GM19193 (cell line): ENCODE measurements around the gene AP1G2.

Experiments used
- POLR2A ChIP-seq: IDR thresholded peaks from 4 replicates; pipeline ENCODE4 v1.6.1; 2011; ENCODE audit not compliant: insufficient read depth, insufficient read length; ENCODE audit errors: extremely low read depth

Gene AP1G2

DNA sequence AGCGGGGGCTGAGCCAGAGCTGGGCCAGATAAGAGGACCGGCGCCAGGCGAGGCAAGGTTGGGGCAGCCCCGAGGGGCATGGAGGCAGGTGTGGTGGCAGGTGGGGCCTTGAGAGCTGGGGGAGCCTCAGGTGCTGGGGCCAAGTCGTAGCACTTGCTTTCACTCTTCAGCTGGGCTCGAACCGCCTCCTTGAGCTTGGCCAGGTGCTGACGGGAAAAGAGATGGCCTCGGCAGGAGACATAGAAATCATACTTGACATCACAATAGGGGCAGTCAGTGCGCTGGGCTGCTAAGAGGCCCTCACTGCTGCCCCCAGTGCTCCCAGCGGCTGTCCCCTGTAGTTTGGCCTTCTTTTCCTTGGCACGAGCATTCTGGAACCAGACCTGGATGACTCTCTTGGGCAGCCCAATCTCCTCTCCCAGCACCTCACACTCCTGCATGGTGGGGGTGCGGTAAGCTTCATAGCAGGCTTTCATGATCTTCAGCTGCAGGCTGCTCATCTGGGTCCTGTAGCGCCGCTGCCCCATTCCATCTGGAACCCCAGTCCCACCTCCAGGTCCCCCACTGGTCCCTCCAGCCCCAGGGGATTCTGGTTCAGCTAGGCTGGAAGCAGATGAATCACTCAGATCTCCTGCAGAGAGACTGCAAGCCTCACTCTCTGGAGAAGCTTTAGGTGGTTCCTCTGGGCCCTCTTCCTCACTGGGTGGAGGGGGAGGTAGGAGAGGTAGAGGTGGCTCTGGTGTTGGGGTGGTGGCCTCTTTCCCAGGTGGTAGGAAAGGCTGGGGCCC is 44.2 kb downstream of the AP1G2 start:
- TF ChIP-seq POLR2A = no peak

DNA sequence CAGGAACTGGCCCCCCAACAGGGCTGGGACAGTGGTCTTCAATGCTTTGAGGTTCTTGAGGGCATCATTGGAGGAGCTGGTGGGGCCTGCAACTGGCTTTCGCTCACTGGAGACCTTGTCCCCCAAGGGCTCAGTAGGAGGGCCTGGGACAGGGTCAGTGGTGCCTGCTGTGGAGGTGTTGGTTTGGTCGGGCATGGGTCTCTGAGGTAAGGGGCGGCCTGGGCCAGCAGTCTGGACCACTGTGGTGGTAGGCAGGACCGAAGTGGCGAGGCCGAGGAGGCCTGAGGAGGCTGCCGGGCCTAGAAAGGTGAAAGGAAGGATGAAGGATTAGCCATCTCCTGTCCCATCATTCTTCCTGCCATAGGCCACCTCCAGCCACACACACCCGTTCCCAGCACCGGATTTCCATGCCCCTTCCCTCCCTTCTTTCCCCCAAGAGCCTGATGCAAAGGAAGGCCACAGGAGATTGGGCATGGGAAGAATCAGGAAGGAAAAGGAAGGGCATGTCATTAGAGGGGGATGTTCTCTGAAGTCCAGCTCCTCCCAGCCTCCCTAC is 44.9 kb downstream of the AP1G2 start:
- no peak for TF ChIP-seq POLR2A

DNA sequence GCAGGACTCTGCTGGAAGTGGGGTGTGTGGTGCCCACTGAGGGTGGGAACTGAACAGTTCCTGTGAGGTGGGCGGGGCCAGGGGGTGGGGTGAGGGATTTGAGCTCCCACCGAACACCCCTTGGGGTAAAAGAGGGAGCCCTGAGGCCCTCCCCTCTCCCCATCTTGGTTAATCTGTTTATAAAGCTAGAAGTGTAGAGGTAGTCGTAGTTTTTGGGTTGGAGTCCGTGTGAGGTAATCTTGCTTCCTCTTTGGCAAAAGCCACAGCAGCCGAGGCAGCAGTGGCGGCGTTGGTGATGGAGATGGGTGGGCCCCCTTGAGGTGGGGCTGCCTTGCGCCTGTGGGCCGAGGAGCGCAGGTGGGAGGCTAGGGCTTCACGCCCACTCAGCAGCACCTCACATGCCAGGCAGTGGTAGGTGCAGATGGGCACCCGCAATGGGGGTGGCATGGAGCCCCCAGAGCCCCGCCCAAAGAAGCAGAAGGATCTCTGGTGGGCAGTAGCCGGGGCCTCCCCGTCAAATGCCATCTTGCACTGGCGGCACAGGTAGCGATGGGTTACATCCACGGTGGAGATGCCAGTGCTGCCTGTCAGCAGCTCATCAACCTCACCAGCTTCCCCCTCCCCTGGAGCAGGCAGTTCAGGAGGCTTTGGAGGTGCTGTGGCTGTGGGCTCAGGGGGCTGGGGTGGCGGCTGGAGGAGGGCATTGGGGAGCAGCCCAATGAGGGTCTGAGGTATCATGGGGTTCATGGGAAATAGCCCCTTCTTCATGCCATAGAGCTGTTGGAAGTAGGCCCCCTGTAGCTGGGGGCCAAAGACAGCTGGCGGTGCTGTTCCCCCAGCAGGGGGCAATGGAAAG is 45.6 kb downstream of the AP1G2 start:
- TF ChIP-seq POLR2A = no peak

DNA sequence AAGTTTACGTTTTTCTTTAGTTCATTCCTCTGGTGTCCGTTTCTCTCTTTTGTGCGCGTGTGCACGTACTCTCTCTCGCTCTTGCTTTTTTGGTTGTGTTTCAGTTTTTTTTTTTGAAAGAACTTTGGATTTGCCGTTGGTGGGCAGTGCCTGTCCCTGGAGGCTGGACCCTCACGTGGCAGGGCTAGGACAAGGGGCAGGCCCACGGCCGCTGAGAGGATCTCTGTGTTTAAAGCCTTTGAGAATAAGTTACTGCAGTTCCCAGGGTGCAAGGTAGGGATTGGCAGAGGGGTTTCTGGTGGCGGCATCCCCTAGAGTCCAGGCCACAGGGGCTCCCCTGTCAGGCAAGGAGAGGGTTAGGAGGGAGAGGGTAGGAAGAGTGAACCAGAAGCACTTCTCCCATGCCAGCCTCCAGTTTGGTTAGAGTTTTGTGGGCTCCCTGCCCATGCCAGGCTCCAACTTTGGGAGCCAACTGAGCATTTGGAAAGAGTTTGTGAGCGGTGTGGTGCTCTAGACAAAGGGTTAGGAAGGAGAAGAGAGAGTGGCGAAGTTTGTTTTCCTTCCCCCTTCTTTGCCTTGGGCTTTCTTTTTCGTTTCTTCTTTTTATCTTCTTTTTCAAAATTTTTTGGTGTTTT is 46.6 kb downstream of the AP1G2 start:
- no peak for TF ChIP-seq POLR2A

DNA sequence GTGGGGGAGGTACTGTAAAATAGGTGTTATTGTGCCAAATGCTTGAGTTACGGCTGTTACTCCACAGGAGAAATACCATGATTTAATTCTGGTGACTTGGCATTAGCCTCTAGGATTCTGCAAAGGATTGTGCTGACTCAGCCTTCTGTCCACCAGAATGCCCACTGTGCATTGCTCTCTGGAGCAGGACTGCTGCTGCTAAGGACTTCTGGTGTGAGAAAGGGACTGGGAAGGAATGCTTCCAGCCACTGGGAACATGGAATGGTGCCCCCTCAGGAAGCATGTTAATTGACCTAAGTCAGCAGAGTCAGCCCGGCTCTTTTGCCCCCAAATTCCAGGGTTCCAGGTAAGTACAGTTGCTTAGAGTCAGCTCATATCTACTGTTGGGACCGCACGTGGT is 48.9 kb downstream of the AP1G2 start:
- no peak for TF ChIP-seq POLR2A

DNA sequence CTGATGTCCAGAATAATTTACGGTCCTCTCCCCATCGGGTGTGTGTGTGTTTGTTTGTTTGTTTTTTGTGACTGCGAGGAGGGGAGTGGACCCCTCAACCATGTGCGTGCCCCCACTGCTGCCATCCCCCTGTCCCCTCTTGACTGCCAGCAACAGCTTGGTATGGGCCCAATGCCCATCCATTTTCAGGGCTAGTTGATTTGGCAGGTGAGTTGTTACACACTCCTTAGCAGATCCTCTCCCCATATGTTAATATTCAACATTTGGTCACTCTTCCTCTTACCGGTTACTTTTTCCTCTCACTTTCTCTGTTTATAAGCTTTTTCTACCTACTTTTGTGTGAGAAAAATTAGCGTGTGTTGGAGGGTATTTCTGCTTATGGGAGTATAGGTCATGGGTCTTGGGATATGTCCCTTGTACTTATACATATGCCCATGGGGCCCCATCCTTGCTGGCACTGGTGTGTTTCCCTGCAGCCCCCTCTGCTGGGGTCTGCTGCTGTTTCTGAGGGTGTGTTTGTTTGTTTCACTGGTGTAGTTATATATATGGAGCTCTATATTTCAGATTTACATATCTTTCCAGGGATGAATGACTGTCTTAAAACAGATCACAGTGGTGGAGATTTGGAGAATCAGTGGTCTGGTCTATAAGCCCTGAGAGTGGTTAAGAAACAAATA is 49.8 kb downstream of the AP1G2 start:
- no peak for TF ChIP-seq POLR2A

DNA sequence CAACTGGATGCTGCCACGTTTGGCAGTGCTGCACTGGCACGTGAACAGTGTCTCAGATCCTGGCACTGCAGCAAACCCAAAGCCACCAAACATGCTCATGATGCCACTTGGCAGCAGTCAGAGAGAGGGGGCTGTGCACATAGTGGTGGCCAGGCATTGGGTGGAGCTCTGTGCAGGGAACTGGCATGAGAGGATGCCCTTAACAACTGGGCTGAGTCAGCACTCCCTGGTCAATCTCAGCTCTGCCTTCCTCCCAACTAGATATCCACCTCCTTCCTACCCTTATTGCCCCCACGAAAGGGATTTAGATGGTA is 53.0 kb downstream of the AP1G2 start:
- TF ChIP-seq POLR2A = no peak

DNA sequence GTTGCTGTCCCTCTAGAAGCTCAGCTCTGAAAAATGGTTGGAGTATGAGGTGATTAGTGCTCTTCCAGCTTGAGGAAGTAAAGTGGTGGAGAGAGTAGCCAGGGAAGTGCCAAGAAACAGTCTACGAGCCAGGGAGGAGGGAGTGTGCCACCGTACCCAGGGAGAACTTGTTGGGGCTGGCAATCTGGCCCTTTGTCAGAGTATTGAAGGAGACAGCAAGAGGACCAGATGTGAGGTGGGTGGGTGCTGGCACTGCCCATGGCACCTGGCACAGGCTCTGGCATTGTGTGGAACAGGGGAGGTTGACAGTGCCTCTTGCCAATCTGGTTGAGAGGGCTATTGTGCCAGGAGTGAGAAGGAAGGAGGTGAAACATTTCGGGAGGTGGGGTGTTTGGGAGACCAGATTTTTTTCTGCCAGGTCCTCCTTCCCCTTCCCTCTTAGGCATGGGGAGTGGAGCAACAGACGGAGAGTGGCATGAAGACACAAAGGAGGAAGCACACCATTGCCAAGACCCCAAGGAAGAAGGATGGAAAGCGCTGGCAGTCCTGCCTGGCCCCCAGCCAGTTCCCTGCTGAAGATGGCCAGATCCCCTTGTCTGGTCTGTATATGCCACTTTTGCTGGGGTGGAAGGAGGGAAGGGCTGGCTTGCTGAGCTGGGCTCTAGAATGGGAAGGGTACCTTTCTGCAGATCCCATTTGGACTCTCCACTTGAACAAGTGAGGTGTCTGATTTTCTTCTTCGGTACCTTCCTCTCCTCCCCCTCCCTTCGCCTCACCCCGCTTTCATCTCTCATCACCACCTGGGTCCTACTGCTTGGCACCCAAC is 53.6 kb downstream of the AP1G2 start:
- no peak for TF ChIP-seq POLR2A

DNA sequence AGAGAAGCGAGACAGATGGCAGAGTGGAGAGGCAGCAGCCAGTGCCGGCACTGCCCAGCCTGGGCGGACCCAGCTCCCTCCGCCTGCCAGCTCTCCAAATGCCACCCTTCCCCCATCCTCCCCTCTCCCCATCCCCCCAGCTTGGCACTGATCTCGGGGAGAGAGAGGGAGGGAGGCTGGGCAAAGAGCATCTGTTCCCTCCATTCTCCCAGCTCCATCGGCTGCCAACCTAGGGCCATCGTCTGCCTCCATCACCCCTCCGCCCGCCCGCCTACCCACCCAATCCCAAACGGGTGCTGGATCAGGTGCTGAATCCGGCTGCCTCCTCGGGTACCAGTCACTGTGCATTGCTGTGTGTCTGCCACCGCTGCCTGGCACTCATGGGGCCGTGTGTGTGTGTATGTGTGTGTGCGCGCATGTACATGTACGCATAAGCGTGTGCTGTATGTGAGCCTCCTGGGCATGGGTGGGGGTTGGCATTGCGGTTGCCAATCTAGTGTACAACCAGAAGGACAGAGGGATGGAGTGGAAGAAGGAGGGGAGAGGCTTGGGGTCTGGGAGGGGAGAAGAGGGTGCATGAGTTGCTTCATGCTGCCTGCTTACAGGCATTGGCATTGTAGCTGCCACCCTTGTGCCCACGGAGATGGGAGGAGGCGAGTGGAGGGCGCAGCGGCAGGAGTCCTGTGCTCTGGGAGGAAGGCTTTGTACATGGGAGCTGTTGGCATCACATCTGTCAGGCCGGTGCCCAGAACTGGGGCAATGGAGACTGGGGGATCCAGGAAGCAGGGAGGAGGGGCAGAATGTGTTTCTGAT is 54.4 kb downstream of the AP1G2 start:
- no peak for TF ChIP-seq POLR2A

DNA sequence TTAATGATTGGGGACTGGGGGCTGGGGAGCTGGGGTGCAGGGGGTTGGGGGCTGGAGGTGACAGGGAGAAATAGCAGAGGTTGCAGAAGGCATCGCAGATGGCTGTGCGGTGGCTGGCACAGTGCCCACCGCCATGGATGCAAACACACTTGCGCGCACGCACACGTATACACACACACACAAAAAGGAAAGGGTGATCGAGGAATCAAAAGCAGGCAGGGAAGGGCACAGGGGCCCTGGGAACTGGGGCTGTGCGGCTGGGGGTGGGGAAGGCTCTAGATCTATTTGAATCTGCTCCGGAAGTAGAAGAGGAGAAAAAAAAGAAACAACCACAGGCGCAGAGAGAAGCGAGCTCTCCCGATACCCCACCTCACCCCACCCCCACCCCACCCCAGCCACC is 55.4 kb downstream of the AP1G2 start:
- no peak for TF ChIP-seq POLR2A
